Brain microvascular endothelial cell (primary cell): ENCODE results near the gene CPXM1.

Experiments
- DNase-seq: peaks from one replicate; pipeline ENCODE4 v3.0.0-alpha.2; 2020
- H3K27ac ChIP-seq: fragments of 250-450 bp; sonication (Bioruptor Pico); 2 replicates; pipeline ENCODE4 v1.5.1; 2020; ENCODE audit warnings: mild to moderate bottlenecking, moderate library complexity
- H3K27me3 ChIP-seq: fragments of 250-450 bp; sonication (Bioruptor Pico); replicated peaks from 2 replicates; pipeline ENCODE4 v1.5.1; 2020; ENCODE audit warnings: mild to moderate bottlenecking
- H3K36me3 ChIP-seq: fragments of 250-450 bp; sonication (Bioruptor Pico); replicated peaks from 2 replicates; pipeline ENCODE4 v1.5.1; 2020; ENCODE audit warnings: mild to moderate bottlenecking
- H3K4me3 ChIP-seq: 2 replicates; pipeline ENCODE4 v1.5.1; 2011; ENCODE audit warnings: low read depth, mild to moderate bottlenecking, control low read depth, low read length, moderate library complexity
- in situ Hi-C: cut with HindIII; loops from 2 replicates; pipeline ENCODE4 v1.10.0; 2017; ENCODE audit warnings: low sequenced_read_pairs, low pct_ligation_motif_present
- TF ChIP-seq, protein P1 (sequence below): IDR thresholded peaks from 2 replicates; pipeline ENCODE4 v1.5.1; 2011; ENCODE audit warnings: low read depth, mild to moderate bottlenecking, moderate library complexity, low read length, control low read depth, inconsistent platforms; ENCODE audit errors: missing control alignments

Gene CPXM1

DNA sequence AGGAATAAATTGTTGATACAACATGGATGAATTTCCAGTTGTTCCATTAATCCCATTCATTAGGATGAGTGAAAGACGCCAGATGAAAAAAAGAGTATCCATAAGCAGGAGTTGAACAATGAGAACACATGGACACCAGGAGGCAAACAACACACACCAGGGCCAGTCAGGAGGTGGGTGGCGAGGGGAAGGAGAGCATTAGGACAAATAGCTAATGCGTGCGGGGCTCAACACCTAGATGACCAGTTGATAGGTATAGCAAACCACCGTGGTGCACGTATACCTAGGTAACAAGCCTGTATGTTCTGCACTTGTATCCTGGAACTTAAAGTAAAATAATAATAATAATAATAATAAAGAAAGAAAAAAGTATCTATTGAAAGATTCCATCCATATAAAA is 28.9 kb upstream of the CPXM1 start:
- Histone ChIP-seq H3K4me3 (no peak overlapping the region), H3K27ac (no peak overlapping the region), H3K27me3 (peaks cover 3% of the 10 kb centered on the region), H3K36me3 (no peaks in the 10 kb centered on the region)
- TF ChIP-seq, protein P1, sequence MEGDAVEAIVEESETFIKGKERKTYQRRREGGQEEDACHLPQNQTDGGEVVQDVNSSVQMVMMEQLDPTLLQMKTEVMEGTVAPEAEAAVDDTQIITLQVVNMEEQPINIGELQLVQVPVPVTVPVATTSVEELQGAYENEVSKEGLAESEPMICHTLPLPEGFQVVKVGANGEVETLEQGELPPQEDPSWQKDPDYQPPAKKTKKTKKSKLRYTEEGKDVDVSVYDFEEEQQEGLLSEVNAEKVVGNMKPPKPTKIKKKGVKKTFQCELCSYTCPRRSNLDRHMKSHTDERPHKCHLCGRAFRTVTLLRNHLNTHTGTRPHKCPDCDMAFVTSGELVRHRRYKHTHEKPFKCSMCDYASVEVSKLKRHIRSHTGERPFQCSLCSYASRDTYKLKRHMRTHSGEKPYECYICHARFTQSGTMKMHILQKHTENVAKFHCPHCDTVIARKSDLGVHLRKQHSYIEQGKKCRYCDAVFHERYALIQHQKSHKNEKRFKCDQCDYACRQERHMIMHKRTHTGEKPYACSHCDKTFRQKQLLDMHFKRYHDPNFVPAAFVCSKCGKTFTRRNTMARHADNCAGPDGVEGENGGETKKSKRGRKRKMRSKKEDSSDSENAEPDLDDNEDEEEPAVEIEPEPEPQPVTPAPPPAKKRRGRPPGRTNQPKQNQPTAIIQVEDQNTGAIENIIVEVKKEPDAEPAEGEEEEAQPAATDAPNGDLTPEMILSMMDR, result no peak
- in situ Hi-C loops, result no loop called here
- no peak for DNase-seq

DNA sequence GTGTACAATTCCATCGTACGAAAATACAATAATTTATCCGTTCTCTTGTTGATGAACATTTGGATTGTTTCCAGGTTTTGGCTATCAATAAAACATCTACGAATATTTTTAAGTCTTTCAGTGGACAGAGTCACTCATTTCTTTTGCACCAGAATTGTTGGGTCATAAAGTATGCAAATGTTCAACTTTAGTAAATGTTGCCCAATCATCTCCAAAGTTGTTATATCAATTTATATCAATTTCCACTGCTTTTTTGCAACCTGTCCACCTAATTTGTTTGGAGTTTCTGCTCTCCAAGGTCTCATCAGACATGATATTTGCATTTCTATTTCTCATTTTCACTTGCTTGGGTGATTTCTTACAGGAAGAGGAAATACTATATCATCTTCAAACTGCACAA is 26.2 kb upstream of the CPXM1 start:
- TF ChIP-seq, protein P1, result no peak
- no peak overlapping the region for H3K27ac ChIP-seq
- DNase-seq, result no peak
- in situ Hi-C loops, result no loop called here
- H3K36me3 ChIP-seq, result no peaks in the 10 kb centered on the region
- no peak overlapping the region for H3K4me3 ChIP-seq
- H3K27me3 ChIP-seq, result peaks cover 3% of the 10 kb centered on the region

DNA sequence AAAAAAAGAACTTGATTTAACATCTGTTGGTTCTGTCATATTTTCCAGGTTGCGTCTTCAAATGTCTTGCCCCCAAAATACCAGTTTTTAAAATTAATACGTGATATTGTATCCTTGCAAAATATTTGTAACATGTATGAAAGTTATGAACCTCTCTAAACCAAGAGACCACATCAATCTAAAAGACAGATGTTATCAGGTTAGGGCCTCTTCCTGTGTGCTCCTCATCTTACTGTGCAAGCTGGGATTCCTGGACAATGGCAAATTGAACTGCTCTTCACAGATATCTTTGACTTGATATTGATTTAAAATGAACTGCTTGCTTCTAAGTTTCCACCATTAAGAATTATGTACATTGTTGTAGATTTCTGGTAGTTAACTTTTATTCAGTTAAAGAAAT is 25.3 kb upstream of the CPXM1 start:
- DNase-seq, result no peak
- in situ Hi-C loops, result no loop called here
- peaks cover 7% of the 10 kb centered on the region for H3K27me3 ChIP-seq
- no peak overlapping the region for H3K4me3 ChIP-seq
- TF ChIP-seq, protein P1, result no peak
- H3K27ac ChIP-seq, result no peak overlapping the region
- no peaks in the 10 kb centered on the region for H3K36me3 ChIP-seq

DNA sequence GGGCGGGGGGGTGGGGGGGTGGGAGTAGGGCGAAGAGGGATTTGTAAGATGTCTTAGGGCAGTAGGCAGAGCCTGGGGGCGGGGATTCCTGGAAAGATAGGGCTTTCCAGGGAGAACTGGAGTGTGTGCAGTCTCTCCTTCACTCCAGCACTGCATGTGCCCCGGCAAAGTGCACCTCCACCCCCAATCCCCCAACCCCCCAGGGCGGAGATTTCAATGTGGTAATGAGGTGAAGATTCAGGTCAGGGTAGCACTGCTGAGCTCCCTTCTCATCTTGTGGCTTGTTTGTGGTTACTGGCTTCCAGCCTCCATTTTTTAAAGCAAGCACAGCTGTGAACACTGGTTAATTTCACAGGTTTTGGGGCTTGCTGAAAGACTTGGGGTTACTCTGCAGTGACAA is 21.6 kb upstream of the CPXM1 start:
- in situ Hi-C loops, result no loop called here
- Histone ChIP-seq H3K36me3 (no peaks in the 10 kb centered on the region), H3K27ac (no peak overlapping the region), H3K4me3 (no peak overlapping the region), H3K27me3 (peaks cover 8% of the 10 kb centered on the region)
- TF ChIP-seq, protein P1, result no peak
- DNase-seq, result no peak

DNA sequence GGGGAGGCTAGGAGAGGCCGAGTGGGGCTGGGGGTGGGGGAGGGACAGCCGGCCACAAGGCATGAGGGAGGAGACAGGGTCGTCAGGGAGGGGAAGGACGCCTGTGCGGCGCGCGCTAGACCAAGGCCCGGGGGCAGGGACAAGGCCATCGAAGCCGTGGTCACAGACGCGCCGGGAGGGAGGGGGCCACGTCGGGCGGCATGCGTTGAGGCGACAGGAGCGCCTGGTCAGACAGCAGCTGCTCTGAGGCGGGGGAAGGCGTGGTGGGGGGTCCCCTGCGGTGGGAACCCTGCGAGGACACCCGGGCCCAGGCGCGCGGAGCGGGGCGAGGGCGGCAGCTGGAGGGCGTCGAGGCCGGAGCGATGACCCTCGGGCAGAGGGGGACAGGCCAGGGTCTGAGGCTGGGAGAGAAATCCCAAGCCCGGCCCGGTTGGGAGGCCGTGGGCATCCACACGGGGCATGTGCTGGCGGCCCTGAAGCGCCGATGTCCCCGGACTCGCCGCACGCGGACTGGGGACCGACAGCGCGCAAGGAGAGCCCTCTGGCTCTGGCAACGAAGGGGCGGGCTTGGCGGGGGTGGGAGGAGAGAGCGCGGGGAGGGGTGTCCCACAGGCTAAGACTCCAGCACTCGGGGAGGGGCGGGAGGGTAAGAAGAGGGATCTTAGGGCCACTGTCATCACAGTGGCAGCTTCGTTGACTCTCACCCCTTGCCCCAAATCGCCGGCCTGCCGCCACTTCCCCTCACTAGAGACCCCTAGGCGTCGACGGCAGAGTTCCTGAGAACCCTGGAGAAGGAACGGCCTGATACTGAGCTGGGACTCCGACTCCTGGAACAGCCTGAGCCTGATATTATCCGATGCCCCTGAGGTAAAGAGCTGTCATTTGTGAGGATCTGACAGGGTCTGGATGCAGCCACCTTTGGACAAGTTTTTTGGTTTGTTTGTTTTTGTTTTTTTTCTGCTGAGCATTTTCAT is 20.8 kb upstream of the CPXM1 start:
- TF ChIP-seq, protein P1, result no peak
- DNase-seq, result no peak
- H3K27me3 ChIP-seq, result peaks cover 5% of the 10 kb centered on the region
- no peak overlapping the region for H3K27ac ChIP-seq
- in situ Hi-C loops, result no loop called here
- H3K4me3 ChIP-seq, result no peak overlapping the region
- no peaks in the 10 kb centered on the region for H3K36me3 ChIP-seq
